ENCODE results near the gene PDCL3. TPM values are rescaled to one million over a fixed set of nuclear protein-coding genes. Genes with fewer than 3 reads are reported as not detected.

PDCL3 gene
- total RNA-seq, 1 donor from 2014 or later: 27.6 TPM

- Histone ChIP-seq H3K4me1 (no peaks in the 10 kb centered on the region), H3K27me3 (ENCODE audit: low read depth) (no peaks in the 10 kb centered on the region), H3K4me3 (no peak overlapping the region), H3K9me3 (replicated peaks) (no peaks in the 10 kb centered on the region), H3K27ac (replicated peaks) (no peak overlapping the region), H3K36me3 (no peaks in the 10 kb centered on the region)
- intact Hi-C loops (cut with micrococcal nuclease): no loop called here
- DNase-seq: no peak
- no peak for TF ChIP-seq CTCF (IDR thresholded peaks at IDR 0.05; ENCODE audit: borderline replicate concordance)
Measured at GRCh38 chr2:100522430-100522829, 40.4 kb upstream of the PDCL3 start.

- Histone ChIP-seq H3K9me3 (replicated peaks) (no peaks in the 10 kb centered on the region), H3K4me1 (no peaks in the 10 kb centered on the region), H3K4me3 (no peak overlapping the region), H3K36me3 (no peaks in the 10 kb centered on the region), H3K27ac (replicated peaks) (no peak overlapping the region), H3K27me3 (ENCODE audit: low read depth) (peaks cover under 1% of the 10 kb centered on the region)
- intact Hi-C loops (cut with micrococcal nuclease): no loop called here
- no peak for TF ChIP-seq CTCF (IDR thresholded peaks at IDR 0.05; ENCODE audit: borderline replicate concordance)
- DNase-seq: no peak
Measured at GRCh38 chr2:100524331-100524730, 38.5 kb upstream of the PDCL3 start.

- no peaks in the 10 kb centered on the region for H3K36me3 ChIP-seq
- H3K9me3 ChIP-seq (replicated peaks): no peaks in the 10 kb centered on the region
- no peak for TF ChIP-seq CTCF (IDR thresholded peaks at IDR 0.05; ENCODE audit: borderline replicate concordance)
- DNase-seq: no peak
- intact Hi-C loops (cut with micrococcal nuclease): no loop called here
- H3K27me3 ChIP-seq (ENCODE audit: low read depth): peaks cover 20% of the 10 kb centered on the region
- H3K4me3 ChIP-seq: no peak overlapping the region
- H3K4me1 ChIP-seq: no peaks in the 10 kb centered on the region
- H3K27ac ChIP-seq (replicated peaks): no peak overlapping the region
Measured at GRCh38 chr2:100526868-100527267, 35.9 kb upstream of the PDCL3 start.

- no peak overlapping the region for H3K4me3 ChIP-seq
- H3K36me3 ChIP-seq: no peaks in the 10 kb centered on the region
- H3K9me3 ChIP-seq (replicated peaks): no peaks in the 10 kb centered on the region
- DNase-seq: no peak
- H3K4me1 ChIP-seq: no peaks in the 10 kb centered on the region
- no peak for TF ChIP-seq CTCF (IDR thresholded peaks at IDR 0.05; ENCODE audit: borderline replicate concordance)
- peaks cover 20% of the 10 kb centered on the region for H3K27me3 ChIP-seq (ENCODE audit: low read depth)
- intact Hi-C loops (cut with micrococcal nuclease): no loop called here
- no peak overlapping the region for H3K27ac ChIP-seq (replicated peaks)
Measured at GRCh38 chr2:100527440-100528015, 35.3 kb upstream of the PDCL3 start.

GRCh38 chr2:100529176-100529575, 33.6 kb upstream of the PDCL3 start:
- H3K36me3 ChIP-seq: no peaks in the 10 kb centered on the region
- H3K4me3 ChIP-seq: no peak overlapping the region
- H3K4me1 ChIP-seq: no peaks in the 10 kb centered on the region
- intact Hi-C loops (cut with micrococcal nuclease): no loop called here
- H3K27me3 ChIP-seq (ENCODE audit: low read depth): peaks cover 29% of the 10 kb centered on the region
- peaks cover 6% of the 10 kb centered on the region for H3K9me3 ChIP-seq (replicated peaks)
- TF ChIP-seq CTCF (IDR thresholded peaks at IDR 0.05; ENCODE audit: borderline replicate concordance): no peak
- DNase-seq: no peak
- H3K27ac ChIP-seq (replicated peaks): no peak overlapping the region

All from left ventricle myocardium inferior (tissue), 1 donor.